Karpas-422 (cell line): ENCODE results near the gene PAQR7. TPM values are rescaled to one million over a fixed set of nuclear protein-coding genes. Genes with fewer than 3 reads are reported as not detected.

ENCODE experiments used
- DNase-seq: peaks from one replicate; pipeline ENCODE4 v3.0.0-alpha.2; 2015
- H2AFZ ChIP-seq: fragments of 200-600 bp; sonication (generic); 2 replicates; pipeline ENCODE4 v1.6.1; 2014; ENCODE audit warnings: antibody characterized with exemption, low read length, mixed read lengths
- H3K27ac ChIP-seq: fragments of 200-600 bp; sonication (generic); 2 replicates; pipeline ENCODE4 v1.5.1; 2014; ENCODE audit warnings: mild to moderate bottlenecking, low read length, moderate library complexity
- H3K27me3 ChIP-seq: fragments of 200-600 bp; sonication (generic); 2 replicates; pipeline ENCODE4 v1.6.1; 2014; ENCODE audit warnings: low read length, mixed read lengths
- H3K36me3 ChIP-seq: fragments of 200-600 bp; sonication (generic); 2 replicates; pipeline ENCODE4 v1.6.1; 2014; ENCODE audit warnings: low read length, mixed read lengths; ENCODE audit not compliant: insufficient read depth
- H3K4me1 ChIP-seq: fragments of 200-600 bp; sonication (generic); 2 replicates; pipeline ENCODE4 v1.6.1; 2014; ENCODE audit warnings: mild to moderate bottlenecking, low read length, mixed read lengths
- H3K4me2 ChIP-seq: fragments of 200-600 bp; sonication (generic); 2 replicates; pipeline ENCODE4 v1.6.1; 2014; ENCODE audit warnings: low read length, low read depth, mild to moderate bottlenecking; ENCODE audit not compliant: poor library complexity, severe bottlenecking
- H3K4me3 ChIP-seq: fragments of 200-600 bp; sonication (generic); 2 replicates; pipeline ENCODE4 v1.5.1; 2014; ENCODE audit warnings: mild to moderate bottlenecking, antibody characterized with exemption, low read length, mixed read lengths
- H3K79me2 ChIP-seq: fragments of 200-600 bp; sonication (generic); 2 replicates; pipeline ENCODE4 v1.6.1; 2014; ENCODE audit warnings: mild to moderate bottlenecking, low read length, mixed read lengths
- H3K9ac ChIP-seq: fragments of 200-600 bp; sonication (generic); 2 replicates; pipeline ENCODE4 v1.6.0; 2014; ENCODE audit warnings: low read length
- H3K9me2 ChIP-seq: fragments of 200-600 bp; sonication (generic), shearing (Covaris generic); replicated peaks from 2 replicates; pipeline ENCODE4 v1.6.0; 2014; ENCODE audit warnings: mild to moderate bottlenecking, low read length, moderate library complexity; ENCODE audit not compliant: insufficient read depth
- H3K9me3 ChIP-seq: fragments of 300-700, 200-600 bp; sonication (generic); 2 replicates; pipeline ENCODE4 v1.6.1; 2014; ENCODE audit warnings: low read length, mixed read lengths
- H4K20me1 ChIP-seq: fragments of 200-600 bp; sonication (generic); 2 replicates; pipeline ENCODE4 v1.6.1; 2014; ENCODE audit warnings: mild to moderate bottlenecking, antibody characterized with exemption, low read length, low read depth; ENCODE audit not compliant: insufficient read depth
- total RNA-seq: library from RNA; depleted of rRNA; stranded (reverse); fragments of >200 nt; shearing (Covaris generic); gene quantifications from 2 replicates; pipeline ENCODE4 v1.2.3, GENCODE V29; 2014; ENCODE audit warnings: low replicate concordance

PAQR7 gene
- total RNA-seq, 1 experiment from 2014 or later = 8.4 TPM

- Histone ChIP-seq H3K9me3 (no peaks in the 10 kb centered on the region), H3K9me2 (no peaks in the 10 kb centered on the region), H3K79me2 (no peaks in the 10 kb centered on the region), H3K27me3 (no peaks in the 10 kb centered on the region), H3K4me2 (no peak overlapping the region), H3K27ac (no peak overlapping the region), H2AFZ (no peak overlapping the region), H3K9ac (no peak overlapping the region), H3K36me3 (no peaks in the 10 kb centered on the region), H4K20me1 (no peaks in the 10 kb centered on the region), H3K4me1 (no peaks in the 10 kb centered on the region), H3K4me3 (no peak overlapping the region)
- no peak for DNase-seq
Measured at GRCh38 chr1:25885602-25886001, 10.1 kb upstream of the PAQR7 start.

GRCh38 chr1:25881266-25881665 lies 5.8 kb upstream of the PAQR7 start:
- no peaks in the 10 kb centered on the region for H3K36me3 ChIP-seq
- no peaks in the 10 kb centered on the region for H4K20me1 ChIP-seq
- no peak overlapping the region for H3K4me2 ChIP-seq
- no peaks in the 10 kb centered on the region for H3K27me3 ChIP-seq
- H3K9me2 ChIP-seq = no peaks in the 10 kb centered on the region
- H3K27ac ChIP-seq = no peak overlapping the region
- no peaks in the 10 kb centered on the region; the same call in 1 of the 2 replicates for H3K4me1 ChIP-seq
- no peaks in the 10 kb centered on the region for H3K79me2 ChIP-seq
- H2AFZ ChIP-seq = no peak overlapping the region
- DNase-seq = no peak
- no peak overlapping the region for H3K4me3 ChIP-seq
- no peak overlapping the region for H3K9ac ChIP-seq
- no peaks in the 10 kb centered on the region for H3K9me3 ChIP-seq

GRCh38 chr1:25880518-25880917 lies 5.0 kb upstream of the PAQR7 start:
- H3K27me3 ChIP-seq = no peaks in the 10 kb centered on the region
- no peaks in the 10 kb centered on the region for H3K9me2 ChIP-seq
- DNase-seq = no peak
- no peak overlapping the region for H3K9ac ChIP-seq
- H3K4me2 ChIP-seq = no peak overlapping the region
- H3K79me2 ChIP-seq = no peaks in the 10 kb centered on the region
- no peaks in the 10 kb centered on the region for H3K36me3 ChIP-seq
- no peak overlapping the region for H2AFZ ChIP-seq
- no peak overlapping the region for H3K27ac ChIP-seq
- H4K20me1 ChIP-seq = no peaks in the 10 kb centered on the region
- H3K4me3 ChIP-seq = no peak overlapping the region
- H3K9me3 ChIP-seq = no peaks in the 10 kb centered on the region
- peaks cover 6% of the 10 kb centered on the region for H3K4me1 ChIP-seq

GRCh38 chr1:25879675-25880074 lies 4.2 kb upstream of the PAQR7 start:
- no peaks in the 10 kb centered on the region for H3K27me3 ChIP-seq
- H3K9me3 ChIP-seq = no peaks in the 10 kb centered on the region
- H3K9ac ChIP-seq = no peak overlapping the region
- no peak overlapping the region for H2AFZ ChIP-seq
- H3K27ac ChIP-seq = no peak overlapping the region
- no peak for DNase-seq
- no peaks in the 10 kb centered on the region for H3K36me3 ChIP-seq
- H3K4me2 ChIP-seq = no peak overlapping the region
- H3K79me2 ChIP-seq = no peaks in the 10 kb centered on the region
- H3K9me2 ChIP-seq = no peaks in the 10 kb centered on the region
- no peaks in the 10 kb centered on the region for H4K20me1 ChIP-seq
- no peak overlapping the region for H3K4me3 ChIP-seq
- H3K4me1 ChIP-seq = peaks cover 14% of the 10 kb centered on the region

GRCh38 chr1:25878690-25879089 lies 3.2 kb upstream of the PAQR7 start:
- Histone ChIP-seq H3K4me3 (no peak overlapping the region), H3K9me2 (no peaks in the 10 kb centered on the region), H3K4me1 (peaks cover 22% of the 10 kb centered on the region), H3K9ac (no peak overlapping the region), H3K27ac (no peak overlapping the region), H3K27me3 (no peaks in the 10 kb centered on the region), H3K9me3 (no peaks in the 10 kb centered on the region), H2AFZ (no peak overlapping the region), H3K79me2 (no peaks in the 10 kb centered on the region), H3K36me3 (no peaks in the 10 kb centered on the region), H3K4me2 (no peak overlapping the region), H4K20me1 (no peaks in the 10 kb centered on the region)
- DNase-seq = no peak

GRCh38 chr1:25877155-25877554 lies 1.6 kb upstream of the PAQR7 start:
- H3K4me3 ChIP-seq = no peak overlapping the region
- H3K9me2 ChIP-seq = no peaks in the 10 kb centered on the region
- peaks cover 38% of the 10 kb centered on the region for H3K4me1 ChIP-seq
- no peak for DNase-seq
- no peaks in the 10 kb centered on the region for H3K79me2 ChIP-seq
- no peak overlapping the region for H3K9ac ChIP-seq
- H3K27me3 ChIP-seq = no peaks in the 10 kb centered on the region
- no peak overlapping the region for H3K27ac ChIP-seq
- H3K9me3 ChIP-seq = no peaks in the 10 kb centered on the region
- H3K36me3 ChIP-seq = no peaks in the 10 kb centered on the region
- no peaks in the 10 kb centered on the region for H4K20me1 ChIP-seq
- H3K4me2 ChIP-seq = no peak overlapping the region
- no peak overlapping the region for H2AFZ ChIP-seq

GRCh38 chr1:25876693-25877077 lies 1.2 kb upstream of the PAQR7 start:
- H3K79me2 ChIP-seq = no peaks in the 10 kb centered on the region
- H3K9me2 ChIP-seq = no peaks in the 10 kb centered on the region
- no peak overlapping the region for H3K4me2 ChIP-seq
- no peak overlapping the region for H3K4me3 ChIP-seq
- no peak overlapping the region for H2AFZ ChIP-seq
- H3K27me3 ChIP-seq = no peaks in the 10 kb centered on the region
- no peak for DNase-seq
- H3K36me3 ChIP-seq = no peaks in the 10 kb centered on the region
- H3K27ac ChIP-seq = no peak overlapping the region
- no peaks in the 10 kb centered on the region for H3K9me3 ChIP-seq
- H3K4me1 ChIP-seq = peaks cover 42% of the 10 kb centered on the region
- no peak overlapping the region for H3K9ac ChIP-seq
- no peaks in the 10 kb centered on the region for H4K20me1 ChIP-seq

- H3K27ac ChIP-seq = no peak overlapping the region
- H4K20me1 ChIP-seq = no peaks in the 10 kb centered on the region
- H3K79me2 ChIP-seq = no peaks in the 10 kb centered on the region
- no peaks in the 10 kb centered on the region for H3K36me3 ChIP-seq
- H3K4me3 ChIP-seq = peak overlapping the region; percentile 73; the same call in 1 of the 2 replicates
- H3K9me3 ChIP-seq = no peaks in the 10 kb centered on the region
- no peaks in the 10 kb centered on the region for H3K9me2 ChIP-seq
- peaks cover 48% of the 10 kb centered on the region for H3K4me1 ChIP-seq
- H2AFZ ChIP-seq = peak overlapping the region; percentile 79
- H3K27me3 ChIP-seq = no peaks in the 10 kb centered on the region
- peak overlapping the region; percentile 74 for H3K9ac ChIP-seq
- peak overlapping the region; percentile 80 for H3K4me2 ChIP-seq
- no peak for DNase-seq
Measured at GRCh38 chr1:25875856-25876692, 566 bp upstream of the PAQR7 start.
